Measurements from ENCODE around the gene OSTF1.

The OSTF1 gene

GRCh38 chr9:75140261-75140660 is 51.9 kb downstream of the OSTF1 start:
- H3K4me3 ChIP-seq (ENCODE audit: low read depth, low read length): no peak overlapping the region

GRCh38 chr9:75142202-75142601 is 53.9 kb downstream of the OSTF1 start:
- peaks cover 2% of the 10 kb centered on the region for H3K36me3 ChIP-seq (ENCODE audit: control insufficient read depth, insufficient read depth, low read length)
- no peaks in the 10 kb centered on the region; the same call in 1 of the 2 replicates for H3K4me1 ChIP-seq (ENCODE audit: control insufficient read depth, insufficient read depth, low read length)
- no peak overlapping the region for H3K27ac ChIP-seq (ENCODE audit: low read depth, low read length)
- no peak overlapping the region for H3K9ac ChIP-seq (ENCODE audit: low read length)
- H3K9me3 ChIP-seq (ENCODE audit: control insufficient read depth, insufficient read depth, low read depth, low read length): no peaks in the 10 kb centered on the region; the same call in 1 of the 2 replicates
- no peak overlapping the region for H3K4me3 ChIP-seq (ENCODE audit: low read depth, low read length)
- no peaks in the 10 kb centered on the region for H3K27me3 ChIP-seq (ENCODE audit: control insufficient read depth, insufficient read depth, low read length)

More at GRCh38 chr9:75140261-75140660, 51.9 kb downstream of the OSTF1 start:
- H3K36me3 ChIP-seq (ENCODE audit: control insufficient read depth, insufficient read depth, low read length): peaks cover 2% of the 10 kb centered on the region
- no peaks in the 10 kb centered on the region; the same call in 1 of the 2 replicates for H3K9me3 ChIP-seq (ENCODE audit: control insufficient read depth, insufficient read depth, low read depth, low read length)
- H3K27ac ChIP-seq (ENCODE audit: low read depth, low read length): no peak overlapping the region
- no peaks in the 10 kb centered on the region for H3K27me3 ChIP-seq (ENCODE audit: control insufficient read depth, insufficient read depth, low read length)
- H3K4me1 ChIP-seq (ENCODE audit: control insufficient read depth, insufficient read depth, low read length): no peaks in the 10 kb centered on the region
- H3K9ac ChIP-seq (ENCODE audit: low read length): no peak overlapping the region

GRCh38 chr9:75146229-75146628 is 57.9 kb downstream of the OSTF1 start:
- Histone ChIP-seq H3K36me3 (ENCODE audit: control insufficient read depth, insufficient read depth, low read length) (peaks cover 2% of the 10 kb centered on the region), H3K4me3 (ENCODE audit: low read depth, low read length) (no peak overlapping the region), H3K9me3 (ENCODE audit: control insufficient read depth, insufficient read depth, low read depth, low read length) (no peaks in the 10 kb centered on the region; the same call in 1 of the 2 replicates), H3K27me3 (ENCODE audit: control insufficient read depth, insufficient read depth, low read length) (no peaks in the 10 kb centered on the region), H3K4me1 (ENCODE audit: control insufficient read depth, insufficient read depth, low read length) (no peaks in the 10 kb centered on the region; the same call in 1 of the 2 replicates), H3K9ac (ENCODE audit: low read length) (no peak overlapping the region), H3K27ac (ENCODE audit: low read depth, low read length) (no peak overlapping the region)

GRCh38 chr9:75147638-75148037 is 59.3 kb downstream of the OSTF1 start:
- Histone ChIP-seq H3K4me1 (ENCODE audit: control insufficient read depth, insufficient read depth, low read length) (no peaks in the 10 kb centered on the region; the same call in 1 of the 2 replicates), H3K9ac (ENCODE audit: low read length) (no peak overlapping the region), H3K27me3 (ENCODE audit: control insufficient read depth, insufficient read depth, low read length) (no peaks in the 10 kb centered on the region), H3K9me3 (ENCODE audit: control insufficient read depth, insufficient read depth, low read depth, low read length) (no peaks in the 10 kb centered on the region; the same call in 1 of the 2 replicates), H3K27ac (ENCODE audit: low read depth, low read length) (no peak overlapping the region), H3K36me3 (ENCODE audit: control insufficient read depth, insufficient read depth, low read length) (peaks cover 2% of the 10 kb centered on the region), H3K4me3 (ENCODE audit: low read depth, low read length) (no peak overlapping the region)

GRCh38 chr9:75148561-75148960 is 60.2 kb downstream of the OSTF1 start:
- peaks cover 2% of the 10 kb centered on the region for H3K36me3 ChIP-seq (ENCODE audit: control insufficient read depth, insufficient read depth, low read length)
- H3K4me3 ChIP-seq (ENCODE audit: low read depth, low read length): no peak overlapping the region
- no peaks in the 10 kb centered on the region; the same call in 1 of the 2 replicates for H3K4me1 ChIP-seq (ENCODE audit: control insufficient read depth, insufficient read depth, low read length)
- no peaks in the 10 kb centered on the region for H3K27me3 ChIP-seq (ENCODE audit: control insufficient read depth, insufficient read depth, low read length)
- no peak overlapping the region for H3K9ac ChIP-seq (ENCODE audit: low read length)
- H3K27ac ChIP-seq (ENCODE audit: low read depth, low read length): no peak overlapping the region
- H3K9me3 ChIP-seq (ENCODE audit: control insufficient read depth, insufficient read depth, low read depth, low read length): no peaks in the 10 kb centered on the region; the same call in 1 of the 2 replicates

GRCh38 chr9:75149841-75150241 is 61.5 kb downstream of the OSTF1 start:
- H3K9me3 ChIP-seq (ENCODE audit: control insufficient read depth, insufficient read depth, low read depth, low read length): no peaks in the 10 kb centered on the region; the same call in 1 of the 2 replicates
- peaks cover under 1% of the 10 kb centered on the region; the same call in 1 of the 2 replicates for H3K36me3 ChIP-seq (ENCODE audit: control insufficient read depth, insufficient read depth, low read length)
- no peaks in the 10 kb centered on the region; the same call in 1 of the 2 replicates for H3K4me1 ChIP-seq (ENCODE audit: control insufficient read depth, insufficient read depth, low read length)
- no peak overlapping the region for H3K9ac ChIP-seq (ENCODE audit: low read length)
- no peaks in the 10 kb centered on the region for H3K27me3 ChIP-seq (ENCODE audit: control insufficient read depth, insufficient read depth, low read length)
- H3K27ac ChIP-seq (ENCODE audit: low read depth, low read length): no peak overlapping the region
- H3K4me3 ChIP-seq (ENCODE audit: low read depth, low read length): no peak overlapping the region

GRCh38 chr9:75150512-75150911 is 62.2 kb downstream of the OSTF1 start:
- no peaks in the 10 kb centered on the region; the same call in 1 of the 2 replicates for H3K4me1 ChIP-seq (ENCODE audit: control insufficient read depth, insufficient read depth, low read length)
- H3K27me3 ChIP-seq (ENCODE audit: control insufficient read depth, insufficient read depth, low read length): no peaks in the 10 kb centered on the region
- no peak overlapping the region for H3K27ac ChIP-seq (ENCODE audit: low read depth, low read length)
- H3K4me3 ChIP-seq (ENCODE audit: low read depth, low read length): no peak overlapping the region
- no peaks in the 10 kb centered on the region for H3K9me3 ChIP-seq (ENCODE audit: control insufficient read depth, insufficient read depth, low read depth, low read length)
- H3K36me3 ChIP-seq (ENCODE audit: control insufficient read depth, insufficient read depth, low read length): no peaks in the 10 kb centered on the region
- no peak overlapping the region for H3K9ac ChIP-seq (ENCODE audit: low read length)

- Histone ChIP-seq H3K9ac (ENCODE audit: low read length) (no peak overlapping the region), H3K27me3 (ENCODE audit: control insufficient read depth, insufficient read depth, low read length) (no peaks in the 10 kb centered on the region), H3K4me3 (ENCODE audit: low read depth, low read length) (no peak overlapping the region), H3K27ac (ENCODE audit: low read depth, low read length) (no peak overlapping the region), H3K36me3 (ENCODE audit: control insufficient read depth, insufficient read depth, low read length) (no peaks in the 10 kb centered on the region), H3K9me3 (ENCODE audit: control insufficient read depth, insufficient read depth, low read depth, low read length) (no peaks in the 10 kb centered on the region), H3K4me1 (ENCODE audit: control insufficient read depth, insufficient read depth, low read length) (no peaks in the 10 kb centered on the region)
Observed at GRCh38 chr9:75152416-75152815, 64.1 kb downstream of the OSTF1 start.

GRCh38 chr9:75156858-75157257 is 68.5 kb downstream of the OSTF1 start:
- Histone ChIP-seq H3K4me1 (ENCODE audit: control insufficient read depth, insufficient read depth, low read length) (no peaks in the 10 kb centered on the region), H3K36me3 (ENCODE audit: control insufficient read depth, insufficient read depth, low read length) (no peaks in the 10 kb centered on the region), H3K9me3 (ENCODE audit: control insufficient read depth, insufficient read depth, low read depth, low read length) (no peaks in the 10 kb centered on the region), H3K9ac (ENCODE audit: low read length) (no peak overlapping the region), H3K27me3 (ENCODE audit: control insufficient read depth, insufficient read depth, low read length) (no peaks in the 10 kb centered on the region), H3K27ac (ENCODE audit: low read depth, low read length) (no peak overlapping the region), H3K4me3 (ENCODE audit: low read depth, low read length) (no peak overlapping the region)

GRCh38 chr9:75161116-75161857 is 73.0 kb downstream of the OSTF1 start:
- Histone ChIP-seq H3K9me3 (ENCODE audit: control insufficient read depth, insufficient read depth, low read depth, low read length) (peaks cover 4% of the 10 kb centered on the region; the same call in 1 of the 2 replicates), H3K9ac (ENCODE audit: low read length) (no peak overlapping the region), H3K27ac (ENCODE audit: low read depth, low read length) (no peak overlapping the region), H3K4me1 (ENCODE audit: control insufficient read depth, insufficient read depth, low read length) (no peaks in the 10 kb centered on the region), H3K4me3 (ENCODE audit: low read depth, low read length) (no peak overlapping the region), H3K27me3 (ENCODE audit: control insufficient read depth, insufficient read depth, low read length) (no peaks in the 10 kb centered on the region), H3K36me3 (ENCODE audit: control insufficient read depth, insufficient read depth, low read length) (no peaks in the 10 kb centered on the region)

- H3K9me3 ChIP-seq (ENCODE audit: control insufficient read depth, insufficient read depth, low read depth, low read length): peaks cover 16% of the 10 kb centered on the region; the same call in 1 of the 2 replicates
- no peaks in the 10 kb centered on the region for H3K4me1 ChIP-seq (ENCODE audit: control insufficient read depth, insufficient read depth, low read length)
- no peak overlapping the region for H3K27ac ChIP-seq (ENCODE audit: low read depth, low read length)
- H3K9ac ChIP-seq (ENCODE audit: low read length): no peak overlapping the region
- H3K36me3 ChIP-seq (ENCODE audit: control insufficient read depth, insufficient read depth, low read length): no peaks in the 10 kb centered on the region
- H3K4me3 ChIP-seq (ENCODE audit: low read depth, low read length): no peak overlapping the region
- no peaks in the 10 kb centered on the region for H3K27me3 ChIP-seq (ENCODE audit: control insufficient read depth, insufficient read depth, low read length)
Observed at GRCh38 chr9:75163764-75164163, 75.5 kb downstream of the OSTF1 start.
